Measurements from ENCODE around the gene CRIP1. TPM values are rescaled to one million over a fixed set of nuclear protein-coding genes. Genes with fewer than 3 reads are reported as not detected.

The CRIP1 gene
- total and polyA plus RNA-seq, 2 experiments from 2014 or later = 0.80 to 8.4 TPM

GRCh38 chr14:105445901-105446845 lies 40.5 kb upstream of the CRIP1 start:
- Histone ChIP-seq H3K27me3 (ENCODE audit: insufficient read depth) (no peaks in the 10 kb centered on the region), H4K20me1 (replicated peaks; ENCODE audit: insufficient read depth) (peaks cover 16% of the 10 kb centered on the region), H2AFZ (no peak overlapping the region), H3K4me2 (no peak overlapping the region), H3K4me3 (no peak overlapping the region), H3K27ac (ENCODE audit: low read depth) (no peak overlapping the region), H3K4me1 (ENCODE audit: insufficient read depth) (no peaks in the 10 kb centered on the region), H3F3A (replicated peaks; ENCODE audit: low read depth) (0 out of 2 replicates have a peak, but pooled peaks cover 3% of the 10 kb centered on the region), H3K79me2 (replicated peaks; ENCODE audit: insufficient read depth) (peaks cover 11% of the 10 kb centered on the region; the same call in 1 of the 2 replicates), H3K9me2 (ENCODE audit: insufficient read depth) (no peaks in the 10 kb centered on the region), H3K36me3 (ENCODE audit: insufficient read depth) (peaks cover 7% of the 10 kb centered on the region)
- no peaks in the 10 kb centered on the region for H3K9me3 Mint-ChIP-seq
- TF ChIP-seq NANOG (IDR thresholded peaks at IDR 0.05; ENCODE audit: borderline replicate concordance) (no peak), ETS1 (IDR thresholded peaks at IDR 0.05) (no peak), JUNB (IDR thresholded peaks at IDR 0.05; ENCODE audit: unreplicated experiment) (no peak), EZH2phosphoT487 (IDR thresholded peaks at IDR 0.05; ENCODE audit: unreplicated experiment) (no peak), EZH2 (IDR thresholded peaks at IDR 0.05; ENCODE audit: low read depth, unreplicated experiment) (no peak), CTCF (conservative IDR thresholded peaks at IDR 0.05; ENCODE audit: low read depth in 2 of 2) (no peak), REST (IDR thresholded peaks at IDR 0.05; ENCODE audit: unreplicated experiment) (no peak), CREB1 (CRISPR knock-in tag; IDR thresholded peaks at IDR 0.05; ENCODE audit: low read depth) (no peak), ZNF331 (CRISPR knock-in tag; IDR thresholded peaks at IDR 0.05; ENCODE audit: low read depth) (no peak), POLR2AphosphoS5 (IDR thresholded peaks at IDR 0.05; ENCODE audit: low read depth) (no peak), ZNF462 (CRISPR knock-in tag; IDR thresholded peaks at IDR 0.05) (no peak), ZNF114 (CRISPR knock-in tag; IDR thresholded peaks at IDR 0.05) (no peak)
- DNase-seq (ENCODE audit: low spot score) = no peak
- peaks cover 3% of the 10 kb centered on the region; the same call in 1 of the 3 replicates for H3K4me1 Mint-ChIP-seq
- no peak overlapping the region for H3K27ac Mint-ChIP-seq
- no peak overlapping the region for H3K4me3 Mint-ChIP-seq
- no peak for ATAC-seq
- H3K27me3 Mint-ChIP-seq (ENCODE audit: insufficient read depth, low read depth, poor library complexity) = peaks cover 11% of the 10 kb centered on the region
- peaks cover 31% of the 10 kb centered on the region for H3K36me3 Mint-ChIP-seq (ENCODE audit: low read depth)

Measured in GM23338 (cell line).